H1 (cell line): ENCODE results near the gene PPP1R9A. TPM values are rescaled to one million over a fixed set of nuclear protein-coding genes. Genes with fewer than 3 reads are reported as not detected.

ENCODE experiments used
- CTCF ChIA-PET: fragments of 300-600 bp; sonication (Branson Sonifier 250); formaldehyde crosslinking; loops from one replicate; lab custom pipeline; 2021; ENCODE audit not compliant: partially characterized antibody; lab: Charles Lee
- POLR2A ChIA-PET: fragments of 300-600 bp; sonication (Branson Sonifier 250); formaldehyde crosslinking; loops from one replicate; lab custom pipeline; 2021; ENCODE audit warnings: inconsistent platforms; ENCODE audit not compliant: partially characterized antibody; lab: Charles Lee
- DNase-seq, 2 experiments: peaks; one replicate each; pipeline versions ENCODE4 v3.0.0 to v3.0.0-alpha.2; 2010 to 2022; ENCODE audit warnings: low spot score in 2 of 2, low read depth in 1 of 2, mixed read lengths in 1 of 2
- FAIRE-seq: peaks from 2 replicates; lab custom pipeline; 2011; peaks lifted over from hg19 to GRCh38; lab: Jason Lieb, UNC
- H2AFZ ChIP-seq: 2 replicates; pipeline ENCODE4 v1.8.1; 2012; ENCODE audit warnings: low read length, inconsistent platforms
- H2AK5ac ChIP-seq: 2 replicates; pipeline ENCODE4 v1.6.1; 2013; ENCODE audit warnings: low read depth, low read length
- H2BK120ac ChIP-seq: replicated peaks from 2 replicates; pipeline ENCODE3; 2013; ENCODE audit warnings: low read depth, low read length, inconsistent platforms
- H2BK12ac ChIP-seq: 2 replicates; pipeline ENCODE4 v1.6.1; 2013; ENCODE audit warnings: low read depth, low read length
- H2BK15ac ChIP-seq: 2 replicates; pipeline ENCODE4 v1.6.1; 2013; ENCODE audit warnings: low read length
- H2BK20ac ChIP-seq: 2 replicates; pipeline ENCODE4 v1.6.1; 2013; ENCODE audit warnings: low read length
- H2BK5ac ChIP-seq: 2 replicates; pipeline ENCODE4 v1.6.1; 2013; ENCODE audit warnings: low read depth, low read length
- H3K14ac ChIP-seq: 2 replicates; pipeline ENCODE4 v1.6.1; 2013; ENCODE audit warnings: inconsistent platforms; ENCODE audit not compliant: insufficient read length
- H3K18ac ChIP-seq: 2 replicates; pipeline ENCODE4 v1.6.1; 2013; ENCODE audit warnings: low read length; ENCODE audit errors: extremely low read depth
- H3K23ac ChIP-seq: 2 replicates; pipeline ENCODE4 v1.6.1; 2013; ENCODE audit warnings: inconsistent platforms; ENCODE audit not compliant: insufficient read length
- H3K23me2 ChIP-seq: 2 replicates; pipeline ENCODE4 v1.6.1; 2013; ENCODE audit warnings: low read depth, low read length
- H3K27ac ChIP-seq: 2 replicates; pipeline ENCODE4 v1.6.1; 2011; ENCODE audit warnings: low read depth, low read length, inconsistent platforms
- H3K27me3 ChIP-seq, 4 experiments: replicated peaks in 1 of 4; 1 replicate in 1 of 4; 2 replicates in 3 of 4; pipeline versions ENCODE4 v1.6.1 to v1.8.1; 2011 to 2013; ENCODE audit warnings: low read length in 3 of 4, mild to moderate bottlenecking in 3 of 4, inconsistent platforms in 2 of 4, mixed read lengths in 2 of 4, moderate library complexity in 1 of 4; ENCODE audit not compliant: control insufficient read depth in 3 of 4, insufficient read depth in 3 of 4; ENCODE audit errors: extremely low read depth in 1 of 4
- H3K36me3 ChIP-seq, 4 experiments: 2 replicates each; pipeline versions ENCODE4 v1.6.1 to v1.8.1; 2011 to 2013; ENCODE audit warnings: mild to moderate bottlenecking in 4 of 4, low read length in 3 of 4, moderate library complexity in 2 of 4, control low read depth in 1 of 4, inconsistent platforms in 1 of 4; ENCODE audit not compliant: insufficient read depth in 4 of 4, control insufficient read depth in 2 of 4
- H3K4ac ChIP-seq: replicated peaks from 2 replicates; pipeline ENCODE3; 2013; ENCODE audit warnings: low read length, low read depth, mixed read lengths, inconsistent platforms; ENCODE audit not compliant: insufficient read length
- H3K4me1 ChIP-seq, 4 experiments: replicated peaks in 1 of 4; 1 replicate in 1 of 4; 2 replicates in 3 of 4; pipeline versions ENCODE4 v1.6.1 to v1.8.1; 2011 to 2013; ENCODE audit warnings: low read length in 3 of 4, inconsistent platforms in 2 of 4, mixed read lengths in 1 of 4; ENCODE audit not compliant: insufficient read depth in 4 of 4, control insufficient read depth in 3 of 4
- H3K4me2 ChIP-seq, 2 experiments: 2 replicates each; pipeline versions ENCODE4 v1.6.1 to v1.8.1; 2011 to 2013; ENCODE audit warnings: low read depth in 2 of 2, low read length in 2 of 2, control low read depth in 1 of 2, inconsistent platforms in 1 of 2, mild to moderate bottlenecking in 1 of 2; ENCODE audit not compliant: insufficient read depth in 1 of 2
- H3K4me3 ChIP-seq, 4 experiments: fragments of 200-600, 300-600 bp in 1 of 4; sonication (generic), shearing (Covaris generic), sonication (Bioruptor Twin) in 1 of 4; 2 replicates each; pipeline versions ENCODE4 v1.5.1 to v1.8.1; 2011 to 2016; ENCODE audit warnings: low read length in 4 of 4, low read depth in 3 of 4, control low read depth in 2 of 4, inconsistent platforms in 2 of 4, mild to moderate bottlenecking in 2 of 4, mixed read lengths in 1 of 4, moderate library complexity in 1 of 4; ENCODE audit not compliant: insufficient read depth in 2 of 4; ENCODE audit errors: extremely low read depth in 1 of 4
- H3K56ac ChIP-seq: replicated peaks from 2 replicates; pipeline ENCODE3; 2013; ENCODE audit warnings: low read depth, mild to moderate bottlenecking, mixed read lengths, low read length, inconsistent platforms; ENCODE audit not compliant: insufficient read length
- H3K79me1 ChIP-seq: 2 replicates; pipeline ENCODE4 v1.6.1; 2013; ENCODE audit warnings: low read depth, low read length, control low read depth
- H3K79me2 ChIP-seq, 2 experiments: 2 replicates each; pipeline versions ENCODE4 v1.6.1 to v1.8.1; 2012 to 2013; ENCODE audit warnings: low read length in 2 of 2, mild to moderate bottlenecking in 2 of 2, inconsistent platforms in 1 of 2; ENCODE audit not compliant: insufficient read depth in 2 of 2, control insufficient read depth in 1 of 2
- H3K9ac ChIP-seq, 4 experiments: replicated peaks in 1 of 4; 1 replicate in 1 of 4; 2 replicates in 3 of 4; pipeline versions ENCODE4 v1.6.1 to v1.8.1; 2011 to 2013; ENCODE audit warnings: low read depth in 3 of 4, low read length in 3 of 4, control low read depth in 2 of 4, mild to moderate bottlenecking in 2 of 4, moderate library complexity in 2 of 4, inconsistent platforms in 1 of 4; ENCODE audit errors: extremely low read depth in 1 of 4
- H3K9me3 ChIP-seq, 2 experiments: 2 replicates each; pipeline versions ENCODE4 v1.6.1 to v1.8.1; 2012 to 2013; ENCODE audit warnings: mild to moderate bottlenecking in 2 of 2, moderate library complexity in 2 of 2, control low read depth in 1 of 2, inconsistent platforms in 1 of 2, low read depth in 1 of 2, low read length in 1 of 2, mixed read lengths in 1 of 2; ENCODE audit not compliant: insufficient read depth in 2 of 2
- H4K20me1 ChIP-seq, 2 experiments: replicated peaks in 1 of 2; 2 replicates each; pipeline versions ENCODE3 to v1.8.1; 2011 to 2013; ENCODE audit warnings: inconsistent platforms in 2 of 2, low read length in 2 of 2, mild to moderate bottlenecking in 1 of 2; ENCODE audit not compliant: insufficient read depth in 2 of 2, control insufficient read depth in 1 of 2
- H4K5ac ChIP-seq: 2 replicates; pipeline ENCODE4 v1.6.1; 2013; ENCODE audit warnings: low read length, low read depth, mixed read lengths, inconsistent platforms; ENCODE audit not compliant: insufficient read length
- H4K8ac ChIP-seq: 2 replicates; pipeline ENCODE4 v1.8.0; 2013; ENCODE audit warnings: mild to moderate bottlenecking, moderate library complexity, low read length, inconsistent platforms; ENCODE audit not compliant: insufficient read depth; ENCODE audit errors: extremely low read depth
- H4K91ac ChIP-seq: replicated peaks from 2 replicates; pipeline ENCODE3; 2013; ENCODE audit warnings: low read length, mixed read lengths, inconsistent platforms; ENCODE audit not compliant: insufficient read length
- CBX8 ChIP-seq: fragments of 300-800, 300-1000 bp; sonication (generic); IDR thresholded peaks from 2 replicates; pipeline ENCODE4 v1.7.1; 2016; ENCODE audit warnings: low read depth, low read length, borderline replicate concordance
- EGR1 ChIP-seq: IDR thresholded peaks from 2 replicates; pipeline ENCODE4 v1.6.1; 2011; ENCODE audit warnings: low read depth, low read length, borderline replicate concordance
- JUN ChIP-seq: IDR thresholded peaks from 2 replicates; pipeline ENCODE4 v1.6.1; 2011; ENCODE audit warnings: low read depth, mild to moderate bottlenecking, improper control_type of control experiment, low read length
- JUND ChIP-seq: IDR thresholded peaks from 2 replicates; pipeline ENCODE4 v1.6.1; 2011; ENCODE audit warnings: mild to moderate bottlenecking, improper control_type of control experiment, low read length
- KDM4A ChIP-seq: IDR thresholded peaks from one replicate; pipeline ENCODE4 v1.7.1; 2012; ENCODE audit warnings: low read depth, mild to moderate bottlenecking, moderate library complexity, low read length, inconsistent platforms; ENCODE audit not compliant: severe bottlenecking
- RAD21 ChIP-seq, 2 experiments: IDR thresholded peaks in 1 of 2; conservative IDR thresholded peaks in 1 of 2; 2 replicates each; pipeline ENCODE4 v1.6.1; 2011; ENCODE audit warnings: low read depth in 2 of 2, low read length in 2 of 2, improper control_type of control experiment in 1 of 2, inconsistent platforms in 1 of 2, mild to moderate bottlenecking in 1 of 2, moderate library complexity in 1 of 2
- RBBP5 ChIP-seq: IDR thresholded peaks from 2 replicates; pipeline ENCODE4 v1.7.1; 2012; ENCODE audit warnings: low read depth, mild to moderate bottlenecking, inconsistent platforms, low read length, moderate library complexity, borderline replicate concordance
- RNF2 ChIP-seq: fragments of 200-900, 300-1000 bp; sonication (generic); IDR thresholded peaks from 2 replicates; pipeline ENCODE4 v1.7.1; 2016; ENCODE audit warnings: borderline replicate concordance, low read depth, mild to moderate bottlenecking, antibody characterized with exemption, low read length; ENCODE audit not compliant: poor library complexity, severe bottlenecking; ENCODE audit errors: missing control alignments
- TAF1 ChIP-seq: IDR thresholded peaks from 2 replicates; pipeline ENCODE4 v1.6.1; 2011; ENCODE audit warnings: mild to moderate bottlenecking, low read depth, low read length
- WGBS, 2 experiments: shearing (Covaris generic) in 1 of 2; methylation state at CpG; one replicate each; pipeline versions ENCODE4 v1.1.6 to v1.1.7; 2013 to 2015; ENCODE audit warnings: low lambda C conversion rate in 2 of 2, mixed read lengths in 2 of 2, inconsistent platforms in 1 of 2, low coverage in 1 of 2, missing lambda C conversion rate in 1 of 2; ENCODE audit not compliant: insufficient replicate concordance in 2 of 2, insufficient coverage in 1 of 2, insufficient read length in 1 of 2; ENCODE audit errors: extremely low coverage in 1 of 2, missing lambda C conversion rate in 1 of 2; 5-methylcytosine and 5-hydroxymethylcytosine counted together
- polyA plus RNA-seq, 7 experiments: library from polyadenylated mRNA; depleted of rRNA in 3 of 7; stranded (reverse) in 5 of 7; unstranded in 2 of 7; fragments of >200 nt in 5 of 7; fragments of 200-250 nt in 2 of 7; gene quantifications; 1 replicate in 5 of 7; 2 replicates in 1 of 7; 4 replicates in 1 of 7; pipeline versions ENCODE4 v1.2.1 to v1.2.3, GENCODE V29; 2011 to 2013; ENCODE audit warnings: missing spikeins in 2 of 7, mixed read lengths in 2 of 7
- total RNA-seq: library from RNA; stranded (reverse); fragmentation: NEBNext Ultra II Directional; extraction: Animal tissue kit (Norgen Biotek cat#: 25700); gene quantifications from 2 replicates; pipeline ENCODE4 v1.2.1, GENCODE V29; 2021
- TF ChIP-seq, protein P1 (sequence below): IDR thresholded peaks from 2 replicates; pipeline ENCODE4 v1.6.1; 2012; ENCODE audit warnings: inconsistent platforms

The PPP1R9A gene
- total and polyA plus RNA-seq, 2 of the 8 experiments (the other 6 are each of a cell fraction or from before 2014, with no cell fraction given) = 3.0 to 20.3 TPM

DNA sequence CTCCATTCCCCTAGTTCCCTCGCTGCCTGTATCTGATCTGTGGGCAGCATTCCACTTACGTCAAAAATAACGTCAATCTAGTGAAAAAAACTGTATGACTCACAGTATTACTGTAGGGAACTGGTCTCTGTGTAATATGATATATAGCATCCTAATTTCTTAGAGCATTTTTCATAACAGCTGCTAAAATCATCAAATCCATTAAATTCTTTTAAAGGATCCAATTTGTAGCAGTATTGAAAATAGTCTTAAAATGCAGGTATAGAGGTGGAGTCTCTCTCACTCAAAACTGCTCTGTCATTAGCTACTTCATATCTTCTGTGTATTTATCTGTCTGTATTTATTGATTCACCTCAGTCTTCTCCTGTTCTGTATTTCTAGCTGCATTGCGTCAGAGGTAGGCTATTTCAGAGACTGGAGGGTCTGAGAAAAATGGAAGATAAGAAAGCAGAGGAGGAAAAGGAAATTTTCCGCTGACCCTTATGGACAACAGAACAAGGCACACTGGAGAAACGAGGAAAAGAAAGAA lies 357.0 kb downstream of the PPP1R9A start:
- Histone ChIP-seq H3K36me3 (no peaks in the 10 kb centered on the region), H3K4ac (no peak overlapping the region), H4K20me1 (no peaks in the 10 kb centered on the region), H2AK5ac (no peak overlapping the region), H4K8ac (no peak overlapping the region), H3K23ac (no peak overlapping the region), H3K9me3 (no peaks in the 10 kb centered on the region), H3K79me2 (no peaks in the 10 kb centered on the region), H2BK5ac (no peak overlapping the region), H3K14ac (no peak overlapping the region), H3K27ac (no peak overlapping the region), H2AFZ (no peak overlapping the region), H2BK120ac (no peak overlapping the region), H2BK15ac (no peak overlapping the region), H4K5ac (no peak overlapping the region), H3K79me1 (no peaks in the 10 kb centered on the region), H3K56ac (no peak overlapping the region), H3K27me3 (no peaks in the 10 kb centered on the region), H3K4me1 (peaks cover 0 to 5% (median 0%) of the 10 kb centered on the region in 4 experiments; a peak in 2 of 7 replicates), H3K4me3 (no peak overlapping the region), H3K4me2 (no peak overlapping the region), H2BK12ac (no peak overlapping the region), H2BK20ac (no peak overlapping the region), H3K9ac (no peak overlapping the region), H4K91ac (no peak overlapping the region), H3K18ac (no peak overlapping the region), H3K23me2 (no peaks in the 10 kb centered on the region)
- FAIRE-seq = no peak
- POLR2A ChIA-PET = no interaction called here
- WGBS, 2 experiments = 89% methylated on average over 6 of the region's 6 CpGs; no CpG with 5 or more reads in 1 of the 2 experiments
- no peak for DNase-seq
- TF ChIP-seq JUND = no peak
- no peak for TF ChIP-seq RNF2
- no peak for TF ChIP-seq RAD21 (IDR thresholded peaks at IDR 0.05 in 1 of 2, conservative IDR thresholded peaks at IDR 0.05 in 1 of 2; ENCODE audit: low read depth in 2 of 2, low read length in 2 of 2)
- no peak for TF ChIP-seq EGR1
- no peak for TF ChIP-seq JUN
- TF ChIP-seq KDM4A = no peak
- no peak for TF ChIP-seq TAF1
- TF ChIP-seq, protein P1, sequence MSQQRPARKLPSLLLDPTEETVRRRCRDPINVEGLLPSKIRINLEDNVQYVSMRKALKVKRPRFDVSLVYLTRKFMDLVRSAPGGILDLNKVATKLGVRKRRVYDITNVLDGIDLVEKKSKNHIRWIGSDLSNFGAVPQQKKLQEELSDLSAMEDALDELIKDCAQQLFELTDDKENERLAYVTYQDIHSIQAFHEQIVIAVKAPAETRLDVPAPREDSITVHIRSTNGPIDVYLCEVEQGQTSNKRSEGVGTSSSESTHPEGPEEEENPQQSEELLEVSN = no peak
- TF ChIP-seq CBX8 = no peak
- TF ChIP-seq RBBP5 = no peak
- CTCF ChIA-PET = interaction anchor here (1.2 to 3.5 kb wide), 3 partner anchors 16 to 213 kb away, joined by 5 to 14 read pairs (median 9); no protein-coding TSS in a partner anchor
